ENCODE data around the gene GMDS. TPM values are rescaled to one million over a fixed set of nuclear protein-coding genes. Genes with fewer than 3 reads are reported as not detected.

GMDS gene
- total and polyA plus RNA-seq, 2 experiments from 2014 or later: 30.1 to 36.5 TPM

GRCh38 chr6:1903780-1904465 lies 341.5 kb downstream of the GMDS start:
- no peak overlapping the region for H3K4me3 Mint-ChIP-seq
- peaks cover 36% of the 10 kb centered on the region for H3K4me1 Mint-ChIP-seq
- peaks cover 6% of the 10 kb centered on the region for H3K27me3 Mint-ChIP-seq (ENCODE audit: insufficient read depth, low read depth, poor library complexity)
- H3F3A ChIP-seq (replicated peaks; ENCODE audit: low read depth): no peaks in the 10 kb centered on the region
- no peaks in the 10 kb centered on the region for H3K36me3 ChIP-seq (ENCODE audit: insufficient read depth)
- no peak for DNase-seq (ENCODE audit: low spot score)
- H4K20me1 ChIP-seq (replicated peaks; ENCODE audit: insufficient read depth): no peaks in the 10 kb centered on the region
- TF ChIP-seq EZH2 (IDR thresholded peaks at IDR 0.05; ENCODE audit: low read depth, unreplicated experiment): no peak
- TF ChIP-seq ETS1 (IDR thresholded peaks at IDR 0.05): no peak
- no peak for TF ChIP-seq ZNF331 (CRISPR knock-in tag; IDR thresholded peaks at IDR 0.05; ENCODE audit: low read depth)
- TF ChIP-seq EZH2phosphoT487 (IDR thresholded peaks at IDR 0.05; ENCODE audit: unreplicated experiment): no peak
- no peak for TF ChIP-seq REST (IDR thresholded peaks at IDR 0.05; ENCODE audit: unreplicated experiment)
- no peak for TF ChIP-seq CREB1 (CRISPR knock-in tag; IDR thresholded peaks at IDR 0.05; ENCODE audit: low read depth)
- no peak for TF ChIP-seq JUNB (IDR thresholded peaks at IDR 0.05; ENCODE audit: unreplicated experiment)
- TF ChIP-seq STAT1 (IDR thresholded peaks at IDR 0.05; ENCODE audit: unreplicated experiment): no peak
- TF ChIP-seq, protein P1, sequence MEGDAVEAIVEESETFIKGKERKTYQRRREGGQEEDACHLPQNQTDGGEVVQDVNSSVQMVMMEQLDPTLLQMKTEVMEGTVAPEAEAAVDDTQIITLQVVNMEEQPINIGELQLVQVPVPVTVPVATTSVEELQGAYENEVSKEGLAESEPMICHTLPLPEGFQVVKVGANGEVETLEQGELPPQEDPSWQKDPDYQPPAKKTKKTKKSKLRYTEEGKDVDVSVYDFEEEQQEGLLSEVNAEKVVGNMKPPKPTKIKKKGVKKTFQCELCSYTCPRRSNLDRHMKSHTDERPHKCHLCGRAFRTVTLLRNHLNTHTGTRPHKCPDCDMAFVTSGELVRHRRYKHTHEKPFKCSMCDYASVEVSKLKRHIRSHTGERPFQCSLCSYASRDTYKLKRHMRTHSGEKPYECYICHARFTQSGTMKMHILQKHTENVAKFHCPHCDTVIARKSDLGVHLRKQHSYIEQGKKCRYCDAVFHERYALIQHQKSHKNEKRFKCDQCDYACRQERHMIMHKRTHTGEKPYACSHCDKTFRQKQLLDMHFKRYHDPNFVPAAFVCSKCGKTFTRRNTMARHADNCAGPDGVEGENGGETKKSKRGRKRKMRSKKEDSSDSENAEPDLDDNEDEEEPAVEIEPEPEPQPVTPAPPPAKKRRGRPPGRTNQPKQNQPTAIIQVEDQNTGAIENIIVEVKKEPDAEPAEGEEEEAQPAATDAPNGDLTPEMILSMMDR (conservative IDR thresholded peaks at IDR 0.05; ENCODE audit: low read depth in 2 of 2): no peak
- TF ChIP-seq, protein P2, sequence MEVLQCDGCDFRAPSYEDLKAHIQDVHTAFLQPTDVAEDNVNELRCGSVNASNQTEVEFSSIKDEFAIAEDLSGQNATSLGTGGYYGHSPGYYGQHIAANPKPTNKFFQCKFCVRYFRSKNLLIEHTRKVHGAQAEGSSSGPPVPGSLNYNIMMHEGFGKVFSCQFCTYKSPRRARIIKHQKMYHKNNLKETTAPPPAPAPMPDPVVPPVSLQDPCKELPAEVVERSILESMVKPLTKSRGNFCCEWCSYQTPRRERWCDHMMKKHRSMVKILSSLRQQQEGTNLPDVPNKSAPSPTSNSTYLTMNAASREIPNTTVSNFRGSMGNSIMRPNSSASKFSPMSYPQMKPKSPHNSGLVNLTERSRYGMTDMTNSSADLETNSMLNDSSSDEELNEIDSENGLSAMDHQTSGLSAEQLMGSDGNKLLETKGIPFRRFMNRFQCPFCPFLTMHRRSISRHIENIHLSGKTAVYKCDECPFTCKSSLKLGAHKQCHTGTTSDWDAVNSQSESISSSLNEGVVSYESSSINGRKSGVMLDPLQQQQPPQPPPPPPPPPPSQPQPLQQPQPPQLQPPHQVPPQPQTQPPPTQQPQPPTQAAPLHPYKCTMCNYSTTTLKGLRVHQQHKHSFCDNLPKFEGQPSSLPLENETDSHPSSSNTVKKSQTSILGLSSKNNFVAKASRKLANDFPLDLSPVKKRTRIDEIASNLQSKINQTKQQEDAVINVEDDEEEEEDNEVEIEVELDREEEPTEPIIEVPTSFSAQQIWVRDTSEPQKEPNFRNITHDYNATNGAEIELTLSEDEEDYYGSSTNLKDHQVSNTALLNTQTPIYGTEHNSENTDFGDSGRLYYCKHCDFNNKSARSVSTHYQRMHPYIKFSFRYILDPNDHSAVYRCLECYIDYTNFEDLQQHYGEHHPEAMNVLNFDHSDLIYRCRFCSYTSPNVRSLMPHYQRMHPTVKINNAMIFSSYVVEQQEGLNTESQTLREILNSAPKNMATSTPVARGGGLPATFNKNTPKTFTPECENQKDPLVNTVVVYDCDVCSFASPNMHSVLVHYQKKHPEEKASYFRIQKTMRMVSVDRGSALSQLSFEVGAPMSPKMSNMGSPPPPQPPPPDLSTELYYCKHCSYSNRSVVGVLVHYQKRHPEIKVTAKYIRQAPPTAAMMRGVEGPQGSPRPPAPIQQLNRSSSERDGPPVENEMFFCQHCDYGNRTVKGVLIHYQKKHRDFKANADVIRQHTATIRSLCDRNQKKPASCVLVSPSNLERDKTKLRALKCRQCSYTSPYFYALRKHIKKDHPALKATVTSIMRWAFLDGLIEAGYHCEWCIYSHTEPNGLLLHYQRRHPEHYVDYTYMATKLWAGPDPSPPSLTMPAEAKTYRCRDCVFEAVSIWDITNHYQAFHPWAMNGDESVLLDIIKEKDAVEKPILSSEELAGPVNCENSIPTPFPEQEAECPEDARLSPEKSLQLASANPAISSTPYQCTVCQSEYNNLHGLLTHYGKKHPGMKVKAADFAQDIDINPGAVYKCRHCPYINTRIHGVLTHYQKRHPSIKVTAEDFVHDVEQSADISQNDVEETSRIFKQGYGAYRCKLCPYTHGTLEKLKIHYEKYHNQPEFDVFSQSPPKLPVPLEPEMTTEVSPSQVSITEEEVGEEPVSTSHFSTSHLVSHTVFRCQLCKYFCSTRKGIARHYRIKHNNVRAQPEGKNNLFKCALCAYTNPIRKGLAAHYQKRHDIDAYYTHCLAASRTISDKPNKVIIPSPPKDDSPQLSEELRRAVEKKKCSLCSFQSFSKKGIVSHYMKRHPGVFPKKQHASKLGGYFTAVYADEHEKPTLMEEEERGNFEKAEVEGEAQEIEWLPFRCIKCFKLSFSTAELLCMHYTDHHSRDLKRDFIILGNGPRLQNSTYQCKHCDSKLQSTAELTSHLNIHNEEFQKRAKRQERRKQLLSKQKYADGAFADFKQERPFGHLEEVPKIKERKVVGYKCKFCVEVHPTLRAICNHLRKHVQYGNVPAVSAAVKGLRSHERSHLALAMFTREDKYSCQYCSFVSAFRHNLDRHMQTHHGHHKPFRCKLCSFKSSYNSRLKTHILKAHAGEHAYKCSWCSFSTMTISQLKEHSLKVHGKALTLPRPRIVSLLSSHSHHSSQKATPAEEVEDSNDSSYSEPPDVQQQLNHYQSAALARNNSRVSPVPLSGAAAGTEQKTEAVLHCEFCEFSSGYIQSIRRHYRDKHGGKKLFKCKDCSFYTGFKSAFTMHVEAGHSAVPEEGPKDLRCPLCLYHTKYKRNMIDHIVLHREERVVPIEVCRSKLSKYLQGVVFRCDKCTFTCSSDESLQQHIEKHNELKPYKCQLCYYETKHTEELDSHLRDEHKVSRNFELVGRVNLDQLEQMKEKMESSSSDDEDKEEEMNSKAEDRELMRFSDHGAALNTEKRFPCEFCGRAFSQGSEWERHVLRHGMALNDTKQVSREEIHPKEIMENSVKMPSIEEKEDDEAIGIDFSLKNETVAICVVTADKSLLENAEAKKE (CRISPR knock-in tag; IDR thresholded peaks at IDR 0.05): no peak
- TF ChIP-seq NANOG (IDR thresholded peaks at IDR 0.05; ENCODE audit: borderline replicate concordance): no peak
- no peak for TF ChIP-seq ZNF114 (CRISPR knock-in tag; IDR thresholded peaks at IDR 0.05)
- no peak for TF ChIP-seq POLR2AphosphoS5 (IDR thresholded peaks at IDR 0.05; ENCODE audit: low read depth)
- H2AFZ ChIP-seq: no peak overlapping the region
- H3K4me1 ChIP-seq (ENCODE audit: insufficient read depth): peaks cover 22% of the 10 kb centered on the region
- H3K36me3 Mint-ChIP-seq (ENCODE audit: low read depth): no peaks in the 10 kb centered on the region
- H3K4me2 ChIP-seq: no peak overlapping the region
- H3K9me3 Mint-ChIP-seq: no peaks in the 10 kb centered on the region
- peak; percentile 24; the same call in 2 of the 3 replicates for ATAC-seq
- H3K27ac Mint-ChIP-seq: no peak overlapping the region; the same call in 1 of the 2 replicates
- no peaks in the 10 kb centered on the region for H3K27me3 ChIP-seq (ENCODE audit: insufficient read depth)
- H3K79me2 ChIP-seq (replicated peaks; ENCODE audit: insufficient read depth): no peaks in the 10 kb centered on the region
- H3K9me2 ChIP-seq (ENCODE audit: insufficient read depth): no peaks in the 10 kb centered on the region
- no peak overlapping the region for H3K27ac ChIP-seq (ENCODE audit: low read depth)
- H3K4me3 ChIP-seq: no peak overlapping the region
